AG09319 (cell line): ENCODE results near the gene HIBCH.
"Not testable (repeated sequence)": the region's sequence is repeated elsewhere in the genome, so short reads cannot be mapped to it uniquely, and the experiment has no call there.

Source experiments
- DNase-seq: peaks from one replicate; pipeline ENCODE4 v3.0.0-alpha.2; 2010; ENCODE audit warnings: low read depth; ENCODE audit errors: extremely low read depth
- CTCF ChIP-seq: IDR thresholded peaks from 2 replicates; pipeline ENCODE4 v1.5.1; 2011; ENCODE audit warnings: low read depth, mild to moderate bottlenecking, inconsistent platforms, low read length, moderate library complexity

HIBCH gene

GRCh38 chr2:190254063-190254850, 65.4 kb downstream of the HIBCH start:
- TF ChIP-seq CTCF = no peak
- DNase-seq = no peak

GRCh38 chr2:190250421-190250820, 69.2 kb downstream of the HIBCH start:
- DNase-seq = no peak
- no peak for TF ChIP-seq CTCF

GRCh38 chr2:190235551-190236075, 84.0 kb downstream of the HIBCH start:
- no peak for TF ChIP-seq CTCF
- no peak for DNase-seq

- no peak for TF ChIP-seq CTCF
- no peak for DNase-seq
Observed at GRCh38 chr2:190235101-190235500, 84.5 kb downstream of the HIBCH start.

GRCh38 chr2:190223989-190224388, 95.6 kb downstream of the HIBCH start:
- DNase-seq = not testable (repeated sequence)

GRCh38 chr2:190222745-190223144, 96.9 kb downstream of the HIBCH start:
- not testable (repeated sequence) for DNase-seq

GRCh38 chr2:190221429-190221828, 98.2 kb downstream of the HIBCH start:
- no peak for DNase-seq
- no peak for TF ChIP-seq CTCF

GRCh38 chr2:190219186-190219585, 100.4 kb downstream of the HIBCH start:
- TF ChIP-seq CTCF = no peak
- DNase-seq = no peak
